Measurements from ENCODE around the gene KHDRBS2.
"Not testable (repeated sequence)": the region's sequence is repeated elsewhere in the genome, so short reads cannot be mapped to it uniquely, and the experiment has no call there.

Gene KHDRBS2

DNA sequence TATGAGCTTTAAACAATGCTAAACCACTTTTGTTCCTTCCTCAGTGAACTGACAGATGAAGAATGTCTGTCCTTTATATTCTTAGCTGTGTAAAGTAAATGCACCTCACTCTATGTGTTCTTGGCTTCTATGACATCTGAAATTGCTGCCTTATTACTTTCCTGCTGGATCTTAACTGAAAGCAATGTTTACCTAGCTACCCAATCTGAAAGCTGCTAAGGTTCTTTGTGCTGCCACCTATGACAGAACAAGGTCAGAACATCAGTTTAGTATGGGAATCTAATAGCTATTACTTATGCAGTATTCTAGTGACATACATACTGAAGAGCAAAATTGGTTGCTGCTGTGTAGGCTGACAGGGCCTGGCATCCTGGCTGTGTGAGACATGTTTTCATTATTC lies 444.1 kb downstream of the KHDRBS2 start:
- no peak for DNase-seq

DNA sequence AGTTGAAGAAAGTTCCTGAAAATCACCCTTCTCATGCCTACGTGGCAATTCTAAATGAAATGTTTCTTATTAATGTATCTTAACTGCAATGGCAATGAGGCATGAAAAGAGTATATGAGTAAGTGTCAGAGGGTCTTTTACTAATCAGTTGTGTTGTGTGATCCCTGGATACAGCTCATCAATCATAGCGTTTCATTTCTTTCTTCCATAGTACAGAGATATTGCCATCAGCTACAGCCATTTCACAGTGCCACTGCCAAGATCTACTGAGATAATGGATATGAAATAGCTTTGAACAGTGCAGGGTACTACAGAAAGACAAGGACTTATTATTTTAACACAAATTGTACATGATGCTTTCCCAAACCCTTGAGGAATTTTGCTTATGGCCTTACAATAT lies 450.8 kb downstream of the KHDRBS2 start:
- no peak for DNase-seq

DNA sequence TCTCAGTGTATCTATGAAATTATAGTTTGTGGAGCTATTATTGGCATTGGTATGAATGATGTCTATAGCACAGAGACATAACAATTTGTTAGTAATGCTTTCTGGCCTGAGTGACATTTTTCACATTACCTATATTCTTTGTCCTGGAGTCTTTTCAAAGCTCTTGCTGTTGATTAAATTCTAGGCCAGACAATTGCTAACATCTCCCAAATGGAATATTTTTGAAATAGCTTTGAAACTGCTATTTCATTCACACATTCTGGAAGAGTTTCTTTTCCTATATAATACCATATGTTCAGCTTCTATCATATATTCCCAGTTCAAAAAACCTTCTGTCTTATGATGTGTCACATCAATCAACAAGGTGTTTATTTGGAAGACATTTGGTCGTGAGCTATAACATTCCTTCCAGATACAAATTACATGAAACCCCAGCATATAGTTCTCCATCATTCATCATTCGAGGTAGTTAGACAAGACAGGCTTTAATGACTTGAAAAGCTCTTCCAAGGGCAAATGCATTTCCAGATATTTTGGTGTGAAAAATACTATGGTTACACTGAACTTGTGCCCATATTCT lies 452.8 kb downstream of the KHDRBS2 start:
- no peak for DNase-seq

DNA sequence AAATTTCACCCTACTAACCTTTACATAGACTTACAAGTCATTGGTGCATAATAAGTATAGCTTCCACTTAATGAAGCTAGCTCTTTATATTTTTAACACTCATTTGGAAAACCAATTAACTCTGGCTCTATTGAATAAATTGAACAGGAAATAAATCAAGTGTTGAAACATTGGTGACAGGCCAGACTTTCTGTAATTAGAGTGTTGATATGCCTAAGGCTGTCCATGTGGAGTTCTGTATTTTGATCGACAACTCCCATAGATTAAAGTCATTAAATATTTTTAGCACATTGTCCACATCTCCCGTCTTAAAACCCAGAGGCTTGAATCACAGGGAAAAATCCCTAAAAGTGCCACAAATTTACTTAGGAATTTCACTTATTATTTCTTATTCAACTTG lies 468.3 kb downstream of the KHDRBS2 start:
- DNase-seq: no peak

DNA sequence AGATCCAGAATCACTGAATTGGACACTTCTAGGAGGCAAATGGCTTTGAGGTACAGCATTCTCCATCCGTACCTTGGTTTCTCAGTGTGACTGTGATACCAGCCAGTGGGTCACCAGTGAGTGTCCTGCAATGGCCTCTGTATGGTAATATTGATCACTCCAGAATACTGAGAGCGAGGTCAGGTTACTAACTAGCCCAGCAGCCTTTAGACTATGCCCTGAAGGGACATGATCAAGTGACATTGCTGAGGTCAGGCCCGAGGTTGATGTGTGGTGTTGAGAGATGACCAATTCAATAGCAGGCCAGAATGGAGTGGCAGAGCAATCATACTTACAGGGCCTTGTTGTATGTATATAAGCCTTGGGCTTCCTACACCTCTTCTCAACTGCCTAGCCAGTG lies 476.0 kb downstream of the KHDRBS2 start:
- no peak for DNase-seq

DNA sequence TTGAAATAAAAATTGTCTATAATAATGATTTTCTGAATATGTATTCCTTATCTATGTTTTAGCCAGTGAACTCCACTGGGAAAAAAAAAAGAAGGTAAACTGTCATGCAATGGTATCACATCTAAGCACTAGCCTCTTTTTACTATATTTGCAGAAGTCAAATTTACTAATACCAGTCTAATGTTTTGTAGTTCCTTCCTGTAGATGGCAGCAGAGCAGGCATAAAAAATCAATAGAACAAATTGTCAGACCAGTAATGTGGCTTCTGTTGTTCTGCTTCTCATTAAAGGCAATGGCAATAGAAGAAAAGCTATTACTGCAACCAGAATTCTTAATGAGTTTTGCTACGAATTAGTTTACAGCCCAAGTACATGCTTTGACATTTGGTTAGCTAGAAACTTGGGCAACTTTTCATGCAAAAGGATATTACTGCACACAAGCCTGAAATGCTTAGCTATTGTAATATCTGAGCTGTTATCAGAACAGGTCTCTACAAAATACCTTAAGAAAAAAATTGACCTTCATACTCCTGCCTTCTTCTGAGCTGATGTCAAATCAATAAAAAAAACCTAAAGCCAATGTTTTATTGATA lies 476.9 kb downstream of the KHDRBS2 start:
- DNase-seq: peak; percentile 5

DNA sequence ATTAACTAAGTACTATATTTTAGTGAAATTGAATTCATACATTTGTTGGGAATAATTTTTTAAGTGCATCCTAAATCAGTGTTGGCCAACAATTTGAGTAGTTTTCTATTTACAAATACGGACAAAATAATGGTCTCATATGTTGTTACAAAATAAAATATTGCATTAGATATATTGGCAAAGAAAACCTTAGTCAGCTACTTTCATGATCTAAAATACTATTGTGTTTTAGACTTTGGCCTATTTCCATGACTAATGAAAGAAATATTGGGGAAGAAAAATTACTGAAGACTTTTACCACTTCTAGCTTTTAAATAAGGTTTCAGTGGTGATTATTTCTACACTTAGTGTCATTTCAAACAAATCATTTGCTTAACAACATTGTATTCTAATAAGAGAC lies 498.0 kb downstream of the KHDRBS2 start:
- DNase-seq: no peak

DNA sequence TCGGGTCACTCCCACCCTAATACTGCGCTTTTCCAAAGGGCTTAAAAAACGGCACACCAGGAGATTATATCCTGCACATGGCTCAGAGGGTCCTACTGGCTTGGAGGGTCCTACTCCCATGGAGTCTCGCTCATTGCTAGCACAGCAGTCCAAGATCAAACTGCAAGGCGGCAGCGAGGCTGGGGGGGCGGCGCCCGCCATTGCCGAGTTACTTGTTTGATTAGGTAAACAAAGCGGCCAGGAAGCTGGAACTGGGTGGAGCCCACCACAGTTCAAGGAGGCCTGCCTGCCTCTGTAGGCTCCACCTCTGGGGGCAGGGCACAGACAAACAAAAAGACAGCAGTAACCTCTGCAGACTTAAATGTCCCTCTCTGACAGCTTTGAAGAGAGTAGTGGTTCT lies 516.6 kb downstream of the KHDRBS2 start:
- not testable (repeated sequence) for DNase-seq

DNA sequence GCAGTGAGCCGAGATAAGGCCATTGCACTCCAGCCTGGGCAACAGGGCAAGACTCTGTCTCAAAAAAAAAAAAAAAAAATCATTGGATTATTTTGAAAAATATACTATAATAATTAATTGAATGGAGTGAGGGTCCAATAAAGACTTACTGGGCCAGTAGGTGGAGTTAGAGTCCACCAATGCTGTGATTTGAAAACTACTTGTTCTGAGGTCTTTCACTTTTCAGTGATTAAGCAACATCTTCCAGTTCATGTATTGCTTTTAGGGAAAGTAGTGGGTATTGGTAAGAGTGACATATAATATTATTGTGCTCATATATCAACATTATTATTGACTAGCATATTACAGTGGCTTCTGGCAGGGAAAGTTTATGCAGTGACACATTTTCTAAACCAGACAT lies 530.3 kb downstream of the KHDRBS2 start:
- no peak for DNase-seq

DNA sequence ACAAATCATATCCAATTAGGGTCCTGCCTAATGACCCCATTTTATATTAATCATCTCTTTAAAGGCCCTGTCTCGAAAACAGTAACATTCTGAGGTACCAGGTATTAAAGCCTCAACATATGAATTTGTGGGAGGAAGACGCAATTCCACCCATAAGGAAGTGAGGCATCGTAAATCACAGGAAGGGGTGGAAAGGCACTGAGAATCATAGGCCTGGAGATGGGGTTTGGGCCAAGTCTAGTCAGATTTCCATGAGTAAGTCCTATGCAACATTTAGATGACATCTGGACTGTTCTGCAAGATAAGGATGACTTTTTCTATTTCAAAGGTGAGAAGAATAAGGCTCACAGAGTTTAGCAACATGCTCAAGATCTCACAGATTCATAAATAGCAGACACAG lies 534.0 kb downstream of the KHDRBS2 start:
- DNase-seq: no peak

DNA sequence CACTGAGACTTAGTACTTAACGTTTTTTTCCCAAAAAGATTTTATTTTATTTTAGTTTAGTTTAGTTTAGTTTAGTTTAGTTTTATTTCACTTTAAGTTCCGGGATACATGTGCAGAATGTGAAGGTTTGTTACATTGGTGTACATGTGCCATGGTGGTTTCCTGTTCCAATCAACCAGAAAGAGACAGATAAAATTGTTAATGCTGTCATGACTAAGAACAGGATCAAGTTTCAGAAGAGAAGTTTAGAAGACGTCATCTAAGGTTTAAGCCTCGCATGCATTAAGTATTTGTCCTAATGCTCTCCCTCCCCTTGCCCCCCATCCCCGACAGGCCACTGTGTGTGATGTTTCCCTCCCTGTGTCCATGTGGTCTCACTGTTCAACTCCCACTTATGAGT lies 540.0 kb downstream of the KHDRBS2 start:
- no peak for DNase-seq

DNA sequence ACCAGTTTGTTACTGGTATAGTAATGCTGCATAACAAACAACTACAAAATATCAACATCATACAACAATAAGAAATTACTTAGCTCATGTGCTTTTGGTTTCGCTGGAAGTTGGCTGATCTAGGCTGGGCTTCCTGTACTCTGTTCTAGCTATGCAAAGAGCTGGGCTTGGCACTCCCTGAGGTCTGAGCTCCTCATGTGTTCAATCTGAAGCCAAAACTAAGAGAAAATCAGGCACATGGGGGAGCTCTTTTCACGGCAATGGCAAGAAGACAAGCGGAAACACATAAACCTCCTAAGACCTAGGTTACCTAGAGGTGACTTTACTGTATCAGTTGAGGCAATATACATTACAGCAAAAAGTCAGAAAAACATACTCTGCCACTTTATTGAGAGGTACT lies 574.2 kb downstream of the KHDRBS2 start:
- DNase-seq: no peak

DNA sequence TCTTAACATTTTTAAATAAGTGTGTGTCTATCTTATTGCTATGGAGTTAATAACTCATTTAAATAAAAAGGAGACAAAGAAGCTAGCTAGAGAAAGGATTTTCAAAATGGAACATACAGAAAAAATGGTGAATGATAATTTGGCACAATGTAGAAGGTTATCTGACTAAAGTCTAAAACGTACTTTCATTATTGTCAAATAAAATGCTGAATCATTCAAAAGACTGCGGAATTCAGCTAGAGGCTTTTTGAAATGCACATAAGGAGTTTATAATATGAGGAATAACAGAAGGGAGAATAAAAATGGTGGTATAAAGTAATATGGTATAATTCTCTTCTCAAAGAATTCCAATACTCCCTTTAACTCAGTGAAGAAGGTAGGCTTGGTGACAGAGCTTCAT lies 597.9 kb downstream of the KHDRBS2 start:
- no peak for DNase-seq

DNA sequence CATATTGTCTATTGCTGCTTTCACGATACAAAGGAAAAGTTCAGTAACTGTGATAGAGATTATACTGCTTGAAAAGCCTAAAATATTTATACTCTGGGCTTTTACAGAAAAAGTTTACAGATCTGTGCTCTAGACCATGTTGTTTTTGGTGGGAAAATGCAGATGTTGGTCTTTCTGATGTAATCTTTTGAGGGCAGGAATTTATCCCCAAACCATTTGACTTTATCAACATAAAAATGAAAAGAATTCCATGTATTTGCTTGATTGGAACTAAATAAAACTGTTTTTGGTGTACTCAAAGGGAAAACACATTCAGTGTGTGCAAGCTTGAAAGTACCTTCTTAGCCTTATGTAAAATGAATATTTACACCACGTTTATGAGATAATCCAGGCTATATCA lies 603.5 kb downstream of the KHDRBS2 start:
- DNase-seq: no peak

DNA sequence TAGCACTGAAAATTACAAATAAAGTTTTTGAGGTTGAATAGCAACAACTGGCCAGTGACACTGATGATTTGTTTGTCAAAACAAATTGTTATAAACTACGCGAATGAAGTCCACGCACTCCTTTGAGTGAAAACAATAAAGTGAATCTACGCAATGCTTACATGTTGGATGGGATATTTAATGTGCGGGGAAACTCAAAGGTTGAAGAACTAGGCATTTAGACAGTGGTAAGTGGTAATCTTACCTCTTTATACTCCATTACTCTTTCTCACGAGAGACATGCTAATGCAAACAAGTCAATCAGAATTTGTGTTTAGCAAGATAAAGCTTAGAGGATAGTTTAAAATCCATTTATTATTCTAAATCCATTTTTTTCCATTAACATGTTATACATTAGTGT lies 606.4 kb downstream of the KHDRBS2 start:
- DNase-seq: no peak

DNA sequence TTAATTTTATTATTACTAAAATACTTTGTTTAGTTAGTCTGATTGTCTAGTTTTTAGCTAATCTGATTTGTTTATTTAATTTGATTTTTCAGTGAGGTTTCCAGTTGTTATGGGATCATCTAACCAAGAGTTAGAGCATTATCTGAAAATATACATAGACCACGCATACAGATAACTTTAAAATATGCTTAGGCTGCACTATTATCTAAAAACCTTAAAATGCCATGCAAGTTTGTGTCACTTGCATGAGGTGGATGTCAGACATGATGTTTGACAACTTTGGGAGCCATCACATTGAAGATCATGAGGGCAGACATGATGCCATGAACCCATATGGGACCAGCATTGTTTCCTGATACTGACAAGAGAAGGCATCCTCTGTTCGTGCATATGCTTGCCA lies 610.3 kb downstream of the KHDRBS2 start:
- DNase-seq: no peak

DNA sequence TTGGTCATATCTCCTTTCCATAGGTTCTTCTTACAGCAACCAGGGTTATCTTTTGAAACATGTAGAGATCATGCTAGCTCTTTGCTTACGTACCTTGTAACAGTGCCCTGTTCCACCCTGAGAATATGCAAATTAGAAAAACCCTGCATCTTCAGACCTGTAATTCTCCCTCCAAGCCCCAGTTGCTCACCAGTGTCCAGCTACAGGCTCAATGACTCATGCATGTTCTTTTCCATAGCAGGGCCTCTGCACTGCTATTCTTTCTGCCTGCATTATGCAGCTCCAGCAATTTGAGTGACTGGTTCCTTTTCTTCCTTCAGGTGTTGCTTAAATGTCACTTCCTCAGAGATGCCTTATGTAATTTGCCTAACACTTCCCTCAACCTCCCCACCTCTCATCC lies 636.2 kb downstream of the KHDRBS2 start:
- no peak for DNase-seq

DNA sequence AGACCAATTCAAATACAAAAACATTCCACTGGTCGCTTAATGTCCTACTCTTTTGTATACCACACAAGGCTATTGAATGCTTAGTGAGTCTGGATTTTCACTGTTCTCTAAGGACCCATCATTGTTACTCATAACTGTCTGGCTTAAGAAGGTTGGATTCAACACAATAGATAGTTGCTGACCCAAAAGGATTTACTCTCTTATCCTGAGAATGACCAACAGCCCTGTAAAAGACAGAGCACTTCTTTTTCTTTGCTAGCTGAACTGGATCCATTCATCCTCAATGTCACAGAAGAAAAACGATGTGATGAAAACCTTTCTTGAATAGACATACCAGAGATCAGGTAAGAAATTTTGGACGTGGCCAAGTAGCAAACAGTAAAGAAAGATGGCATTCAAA lies 645.6 kb downstream of the KHDRBS2 start:
- DNase-seq: no peak
